ENCODE measurements around the gene ADAMTS15.

ADAMTS15 gene

DNA sequence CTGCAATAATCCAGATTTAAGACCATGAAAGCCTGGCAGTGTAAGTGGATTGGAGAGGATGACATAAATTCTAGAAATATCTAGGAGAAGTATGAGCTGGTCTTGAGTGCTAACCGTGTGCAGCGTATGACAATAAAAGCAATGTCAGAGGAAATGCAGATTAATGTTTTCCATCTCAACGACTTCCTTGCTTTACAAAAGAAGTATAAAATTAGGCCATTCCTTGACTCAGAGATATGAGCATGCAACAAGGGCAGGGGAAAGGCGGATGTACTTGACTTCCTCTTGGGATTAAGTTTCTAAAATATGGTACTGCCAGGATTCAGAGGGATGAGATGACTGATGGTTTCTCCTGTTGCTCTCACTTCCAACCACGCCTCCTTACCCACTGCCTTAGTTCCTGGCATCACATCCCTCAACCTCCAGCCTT, 32.3 kb downstream of the ADAMTS15 start (continued):
- TF ChIP-seq ZNF19 (tag by site-specific recombination; IDR thresholded peaks at IDR 0.05; ENCODE audit: low read depth) (no peak), ZNF596 (tag by site-specific recombination; IDR thresholded peaks at IDR 0.05) (no peak)

DNA sequence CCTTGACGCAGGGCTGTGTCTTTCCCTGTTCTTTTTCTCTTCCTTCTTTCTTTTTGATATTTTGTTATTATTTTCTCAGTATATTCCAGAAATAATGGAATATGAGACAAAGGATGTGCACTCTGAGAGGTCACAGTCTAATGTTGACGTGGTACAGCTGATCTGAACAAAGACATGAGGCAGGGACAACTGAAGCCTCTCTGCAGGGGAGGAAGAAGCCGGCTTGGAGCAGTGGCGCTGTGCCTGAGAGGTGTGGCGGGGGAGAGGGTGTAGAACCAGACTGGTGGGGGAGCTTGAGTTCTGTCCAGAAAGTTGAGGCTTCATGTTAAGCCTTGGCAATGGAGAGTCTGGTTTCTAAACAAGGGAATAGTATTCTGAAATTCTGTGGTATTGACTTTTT, 34.7 kb downstream of the ADAMTS15 start:
- no peaks in the 10 kb centered on the region for H3K9me3 ChIP-seq (ENCODE audit: control insufficient read depth, insufficient read depth, low read depth, low read length)
- CTCF ChIA-PET: no interaction called here
- no peaks in the 10 kb centered on the region for H3K4me1 ChIP-seq (ENCODE audit: control insufficient read depth, insufficient read depth, low read length)
- no peak overlapping the region for H3K27ac ChIP-seq (ENCODE audit: extremely low read depth, low read depth, low read length)
- H3K36me3 ChIP-seq (ENCODE audit: control insufficient read depth in 2 of 2, insufficient read depth in 1 of 2, low read length in 2 of 2): no peaks in the 10 kb centered on the region
- TF ChIP-seq ZNF24 (tag by site-specific recombination; IDR thresholded peaks at IDR 0.05): no peak
- no peak for TF ChIP-seq ZNF501 (tag by site-specific recombination; IDR thresholded peaks at IDR 0.05)
- no peak for TF ChIP-seq ZNF555 (tag by site-specific recombination; conservative IDR thresholded peaks at IDR 0.05)
- no peak for TF ChIP-seq ZNF184 (tag by site-specific recombination; IDR thresholded peaks at IDR 0.05)
- TF ChIP-seq, protein P1, sequence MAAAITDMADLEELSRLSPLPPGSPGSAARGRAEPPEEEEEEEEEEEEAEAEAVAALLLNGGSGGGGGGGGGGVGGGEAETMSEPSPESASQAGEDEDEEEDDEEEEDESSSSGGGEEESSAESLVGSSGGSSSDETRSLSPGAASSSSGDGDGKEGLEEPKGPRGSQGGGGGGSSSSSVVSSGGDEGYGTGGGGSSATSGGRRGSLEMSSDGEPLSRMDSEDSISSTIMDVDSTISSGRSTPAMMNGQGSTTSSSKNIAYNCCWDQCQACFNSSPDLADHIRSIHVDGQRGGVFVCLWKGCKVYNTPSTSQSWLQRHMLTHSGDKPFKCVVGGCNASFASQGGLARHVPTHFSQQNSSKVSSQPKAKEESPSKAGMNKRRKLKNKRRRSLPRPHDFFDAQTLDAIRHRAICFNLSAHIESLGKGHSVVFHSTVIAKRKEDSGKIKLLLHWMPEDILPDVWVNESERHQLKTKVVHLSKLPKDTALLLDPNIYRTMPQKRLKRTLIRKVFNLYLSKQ (tag by site-specific recombination; IDR thresholded peaks at IDR 0.05; ENCODE audit: borderline replicate concordance): no peak
- no peak for TF ChIP-seq MZF1 (tag by site-specific recombination; IDR thresholded peaks at IDR 0.05; ENCODE audit: borderline replicate concordance)
- no peak for TF ChIP-seq ZNF394 (tag by site-specific recombination; IDR thresholded peaks at IDR 0.05; ENCODE audit: borderline replicate concordance)
- no peak for TF ChIP-seq ZNF596 (tag by site-specific recombination; IDR thresholded peaks at IDR 0.05)
- TF ChIP-seq ZNF223 (tag by site-specific recombination; IDR thresholded peaks at IDR 0.05): no peak
- TF ChIP-seq SP2 (tag by site-specific recombination; IDR thresholded peaks at IDR 0.05): no peak
- H3K4me3 ChIP-seq (ENCODE audit: low read depth, low read length): no peak overlapping the region
- POLR2A ChIA-PET: no interaction called here

DNA sequence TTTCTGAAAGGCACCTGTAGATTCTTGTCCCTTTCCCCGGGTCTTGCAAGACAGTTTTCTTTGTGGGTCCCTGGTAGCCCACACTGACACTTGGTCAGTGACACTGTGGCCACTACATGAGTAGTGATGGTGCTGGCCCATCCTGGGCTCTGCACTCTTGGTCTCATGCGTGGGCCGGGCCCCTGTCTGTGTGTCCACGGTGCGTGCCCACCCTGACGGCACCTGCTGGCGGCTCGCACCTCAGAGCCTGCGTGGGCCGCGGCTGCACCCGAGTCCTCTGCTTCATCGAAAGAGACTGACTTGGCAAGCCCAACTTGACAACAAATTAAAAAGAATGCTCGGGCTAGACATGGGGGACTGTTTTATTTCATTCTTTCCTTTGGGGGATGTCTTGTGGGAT, 37.5 kb downstream of the ADAMTS15 start:
- Histone ChIP-seq H3K9me3 (ENCODE audit: control insufficient read depth, insufficient read depth, low read depth, low read length) (no peaks in the 10 kb centered on the region), H3K4me1 (ENCODE audit: control insufficient read depth, insufficient read depth, low read length) (no peaks in the 10 kb centered on the region), H3K36me3 (ENCODE audit: control insufficient read depth in 2 of 2, insufficient read depth in 1 of 2, low read length in 2 of 2) (no peaks in the 10 kb centered on the region), H3K27ac (ENCODE audit: extremely low read depth, low read depth, low read length) (no peak overlapping the region), H3K4me3 (ENCODE audit: low read depth, low read length) (no peak overlapping the region)
- TF ChIP-seq PRDM1 (tag by site-specific recombination; IDR thresholded peaks at IDR 0.05) (no peak), REPIN1 (tag by site-specific recombination; IDR thresholded peaks at IDR 0.05; ENCODE audit: low read depth) (no peak), ZBTB20 (tag by site-specific recombination; IDR thresholded peaks at IDR 0.05) (no peak), ZBTB8A (tag by site-specific recombination; IDR thresholded peaks at IDR 0.05) (no peak), ZNF560 (tag by site-specific recombination; IDR thresholded peaks at IDR 0.05; ENCODE audit: borderline replicate concordance) (no peak), ZNF549 (tag by site-specific recombination; IDR thresholded peaks at IDR 0.05) (no peak), ZNF350 (tag by site-specific recombination; IDR thresholded peaks at IDR 0.05) (no peak), KLF1 (tag by site-specific recombination; IDR thresholded peaks at IDR 0.05) (no peak), FEZF1 (tag by site-specific recombination; IDR thresholded peaks at IDR 0.05) (no peak), ZSCAN23 (tag by site-specific recombination; IDR thresholded peaks at IDR 0.05) (no peak), ZNF292 (tag by site-specific recombination; IDR thresholded peaks at IDR 0.05; ENCODE audit: borderline replicate concordance, low read depth) (no peak), ZNF155 (tag by site-specific recombination; IDR thresholded peaks at IDR 0.05) (no peak), ZNF335 (tag by site-specific recombination; conservative IDR thresholded peaks at IDR 0.05) (no peak)
- TF ChIP-seq, protein P2, sequence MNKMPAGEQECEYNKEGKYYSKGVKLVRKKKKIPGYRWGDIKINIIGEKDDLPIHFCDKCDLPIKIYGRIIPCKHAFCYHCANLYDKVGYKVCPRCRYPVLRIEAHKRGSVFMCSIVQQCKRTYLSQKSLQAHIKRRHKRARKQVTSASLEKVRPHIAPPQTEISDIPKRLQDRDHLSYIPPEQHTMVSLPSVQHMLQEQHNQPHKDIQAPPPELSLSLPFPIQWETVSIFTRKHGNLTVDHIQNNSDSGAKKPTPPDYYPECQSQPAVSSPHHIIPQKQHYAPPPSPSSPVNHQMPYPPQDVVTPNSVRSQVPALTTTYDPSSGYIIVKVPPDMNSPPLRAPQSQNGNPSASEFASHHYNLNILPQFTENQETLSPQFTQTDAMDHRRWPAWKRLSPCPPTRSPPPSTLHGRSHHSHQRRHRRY (tag by site-specific recombination; IDR thresholded peaks at IDR 0.05): no peak
- TF ChIP-seq, protein P3, sequence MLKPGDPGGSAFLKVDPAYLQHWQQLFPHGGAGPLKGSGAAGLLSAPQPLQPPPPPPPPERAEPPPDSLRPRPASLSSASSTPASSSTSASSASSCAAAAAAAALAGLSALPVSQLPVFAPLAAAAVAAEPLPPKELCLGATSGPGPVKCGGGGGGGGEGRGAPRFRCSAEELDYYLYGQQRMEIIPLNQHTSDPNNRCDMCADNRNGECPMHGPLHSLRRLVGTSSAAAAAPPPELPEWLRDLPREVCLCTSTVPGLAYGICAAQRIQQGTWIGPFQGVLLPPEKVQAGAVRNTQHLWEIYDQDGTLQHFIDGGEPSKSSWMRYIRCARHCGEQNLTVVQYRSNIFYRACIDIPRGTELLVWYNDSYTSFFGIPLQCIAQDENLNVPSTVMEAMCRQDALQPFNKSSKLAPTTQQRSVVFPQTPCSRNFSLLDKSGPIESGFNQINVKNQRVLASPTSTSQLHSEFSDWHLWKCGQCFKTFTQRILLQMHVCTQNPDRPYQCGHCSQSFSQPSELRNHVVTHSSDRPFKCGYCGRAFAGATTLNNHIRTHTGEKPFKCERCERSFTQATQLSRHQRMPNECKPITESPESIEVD (tag by site-specific recombination; IDR thresholded peaks at IDR 0.05): no peak
- POLR2A ChIA-PET: no interaction called here
- CTCF ChIA-PET: interaction anchor here (0.6 kb wide), 1 partner anchor 310 kb away, joined by 4 read pairs; no protein-coding TSS in a partner anchor

Data from HEK293 (cell line).